Keratinocyte (primary cell): Measurements from ENCODE around the gene AIDA. TPM values are rescaled to one million over a fixed set of nuclear protein-coding genes. Genes with fewer than 3 reads are reported as not detected.
A peak's percentile ranks its signal among the peaks of the same experiment; 100 is the strongest.

Source experiments
- DNase-seq: peaks from one replicate; pipeline ENCODE4 v3.0.0-alpha.2; 2011; ENCODE audit warnings: low read depth, missing footprints, low spot score
- FAIRE-seq: peaks from 2 replicates; lab custom pipeline; 2011; peaks lifted over from hg19 to GRCh38; lab: Jason Lieb, UNC
- H2AFZ ChIP-seq: 2 replicates; pipeline ENCODE4 v1.6.0; 2012; ENCODE audit warnings: low read length, control low read depth, inconsistent platforms; ENCODE audit not compliant: control insufficient read depth
- H3K27ac ChIP-seq: 2 replicates; pipeline ENCODE4 v1.5.1; 2011; ENCODE audit warnings: low read length; ENCODE audit not compliant: control insufficient read depth, insufficient read depth
- H3K27me3 ChIP-seq: 3 replicates; pipeline ENCODE4 v1.6.0; 2011; ENCODE audit warnings: low read length; ENCODE audit not compliant: control insufficient read depth, insufficient read depth; ENCODE audit errors: extremely low read depth
- H3K36me3 ChIP-seq, 2 experiments: 2 replicates in 1 of 2; 3 replicates in 1 of 2; pipeline ENCODE4 v1.5.1; 2011; ENCODE audit warnings: low read length in 2 of 2, mild to moderate bottlenecking in 1 of 2; ENCODE audit not compliant: control insufficient read depth in 2 of 2, insufficient read depth in 2 of 2; ENCODE audit errors: extremely low read depth in 1 of 2
- H3K4me1 ChIP-seq: 3 replicates; pipeline ENCODE4 v1.5.1; 2011; ENCODE audit warnings: low read length; ENCODE audit not compliant: control insufficient read depth, insufficient read depth; ENCODE audit errors: extremely low read depth
- H3K4me2 ChIP-seq: 3 replicates; pipeline ENCODE4 v1.6.0; 2011; ENCODE audit warnings: low read depth, low read length; ENCODE audit not compliant: control insufficient read depth, insufficient read depth; ENCODE audit errors: extremely low read depth
- H3K4me3 ChIP-seq, 3 experiments: fragments of 200-600 bp in 1 of 3; sonication (generic) in 1 of 3; 2 replicates in 2 of 3; 3 replicates in 1 of 3; pipeline ENCODE4 v1.5.1; 2011 to 2016; ENCODE audit warnings: low read length in 3 of 3, mild to moderate bottlenecking in 3 of 3, control low read depth in 2 of 3, inconsistent platforms in 1 of 3, low read depth in 1 of 3, mixed read lengths in 1 of 3, mixed run types in 1 of 3, moderate library complexity in 1 of 3; ENCODE audit not compliant: control insufficient read depth in 2 of 3, insufficient read depth in 2 of 3; ENCODE audit errors: extremely low read depth in 1 of 3
- H3K79me2 ChIP-seq: 2 replicates; pipeline ENCODE4 v1.6.0; 2012; ENCODE audit warnings: low read length; ENCODE audit not compliant: control insufficient read depth, insufficient read depth
- H3K9ac ChIP-seq: 3 replicates; pipeline ENCODE4 v1.6.0; 2011; ENCODE audit warnings: low read length; ENCODE audit not compliant: control insufficient read depth, insufficient read depth; ENCODE audit errors: extremely low read depth
- H3K9me1 ChIP-seq: 3 replicates; pipeline ENCODE4 v1.6.0; 2011; ENCODE audit warnings: low read length; ENCODE audit not compliant: control insufficient read depth, insufficient read depth; ENCODE audit errors: extremely low read depth
- H3K9me3 ChIP-seq: 2 replicates; pipeline ENCODE4 v1.5.1; 2012; ENCODE audit warnings: low read depth, low read length; ENCODE audit not compliant: control insufficient read depth
- H4K20me1 ChIP-seq: 3 replicates; pipeline ENCODE4 v1.6.0; 2011; ENCODE audit warnings: low read length; ENCODE audit not compliant: control insufficient read depth, insufficient read depth; ENCODE audit errors: extremely low read depth
- CTCF ChIP-seq, 3 experiments: IDR thresholded peaks in 1 of 3; conservative IDR thresholded peaks in 1 of 3; optimal IDR thresholded peaks in 1 of 3; 2 replicates in 2 of 3; 3 replicates in 1 of 3; pipeline versions ENCODE3 to v1.5.1; 2011; ENCODE audit warnings: low read length in 3 of 3, mild to moderate bottlenecking in 3 of 3, moderate library complexity in 2 of 3, control low read depth in 1 of 3, inconsistent platforms in 1 of 3; ENCODE audit not compliant: insufficient read depth in 2 of 3; ENCODE audit errors: extremely low read depth in 1 of 3
- EZH2 ChIP-seq: IDR thresholded peaks from one replicate; pipeline ENCODE4 v1.6.1; 2012; ENCODE audit warnings: inconsistent platforms, mild to moderate bottlenecking, low read length, moderate library complexity
- dilution Hi-C: fragments of 300-500 bp; cut with MboI; formaldehyde crosslinking; loops from one replicate; pipeline ENCODE4 v1.7.0; 2020; ENCODE audit warnings: low sequenced_read_pairs; ENCODE audit not compliant: extremely low pct_ligation_motif_present
- polyA plus RNA-seq, 5 experiments: library from polyadenylated mRNA; depleted of rRNA in 3 of 5; stranded (reverse) in 3 of 5; stranded (forward) in 1 of 5; unstranded in 1 of 5; fragments of >200 nt; gene quantifications; 1 replicate in 1 of 5; 2 replicates in 3 of 5; 3 replicates in 1 of 5; pipeline versions ENCODE4 v1.2.1 to v1.2.3, GENCODE V29; 2011 to 2012; ENCODE audit warnings: missing spikeins in 2 of 5, low read depth in 1 of 5, low replicate concordance in 1 of 5

Gene AIDA
- polyA plus RNA-seq, 1 donor (not counting 4 experiments of a cell fraction or from before 2014, with no cell fraction given), result 86.8 TPM

- FAIRE-seq, result no peak
- peaks cover 8% of the 10 kb centered on the region for H3K4me1 ChIP-seq
Measured at GRCh38 chr1:222620566-222620965, 91.7 kb downstream of the AIDA start.

DNA sequence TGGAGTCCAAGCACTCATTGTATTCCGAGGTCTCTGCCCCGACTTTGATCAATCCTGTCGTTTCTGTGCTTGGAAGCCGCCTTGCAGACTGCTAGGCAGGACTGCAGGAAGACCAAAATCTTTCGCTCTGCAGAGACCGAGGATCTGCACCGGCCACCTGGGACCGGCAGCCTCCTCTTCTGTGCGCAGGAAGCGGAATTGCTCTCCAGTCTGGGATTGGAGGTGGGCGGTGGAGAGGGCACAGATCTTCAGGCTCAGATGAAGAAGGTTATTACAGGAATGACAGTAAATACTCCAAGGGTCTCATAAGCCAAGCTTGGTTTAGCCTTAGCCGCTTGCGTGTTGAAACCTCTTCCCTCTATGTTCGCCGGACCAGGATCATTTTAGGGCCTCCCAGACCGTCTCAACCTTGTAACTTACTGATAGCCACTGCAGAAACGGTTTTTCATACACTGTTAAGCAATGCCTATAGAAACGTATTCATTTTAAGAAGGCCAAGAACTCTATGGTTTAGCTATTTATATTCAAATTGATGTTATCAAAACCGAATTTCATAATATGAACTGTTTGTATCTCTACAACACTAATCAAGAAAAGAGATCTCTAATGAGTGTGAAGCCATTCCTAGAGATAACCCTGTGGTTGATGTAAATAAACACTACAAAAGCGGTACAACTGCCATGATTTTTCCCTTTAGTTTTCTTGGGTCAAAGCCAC lies 93.3 kb downstream of the AIDA start:
- dilution Hi-C loops, result no loop called here
- H3K27ac ChIP-seq, result no peak overlapping the region
- peaks cover 10% of the 10 kb centered on the region for H3K79me2 ChIP-seq
- peaks cover 0 to 3% of the 10 kb centered on the region in 2 experiments for H3K36me3 ChIP-seq
- DNase-seq, result no peak
- H3K4me2 ChIP-seq, result peak overlapping the region; percentile 89
- peak overlapping the region; percentile 78 for H3K9ac ChIP-seq
- H3K9me3 ChIP-seq, result no peaks in the 10 kb centered on the region
- no peaks in the 10 kb centered on the region for H4K20me1 ChIP-seq
- no peak for FAIRE-seq
- H3K4me3 ChIP-seq, result peak overlapping the region; percentile 68 to 76 (median 70)
- TF ChIP-seq CTCF (optimal IDR thresholded peaks at IDR 0.05 in 1 of 3, IDR thresholded peaks at IDR 0.05 in 1 of 3, conservative IDR thresholded peaks at IDR 0.05 in 1 of 3; ENCODE audit: extremely low read depth in 1 of 3, insufficient read depth in 2 of 3, low read length in 3 of 3), result no peak
- H3K4me1 ChIP-seq, result peaks cover 8% of the 10 kb centered on the region
- no peaks in the 10 kb centered on the region for H3K27me3 ChIP-seq
- H2AFZ ChIP-seq, result peak overlapping the region; percentile 89
- no peaks in the 10 kb centered on the region for H3K9me1 ChIP-seq

More at GRCh38 chr1:222620566-222620965, 91.7 kb downstream of the AIDA start:
- H3K9ac ChIP-seq, result no peak overlapping the region
- no peak overlapping the region for H2AFZ ChIP-seq
- H3K9me3 ChIP-seq, result no peaks in the 10 kb centered on the region
- H3K27me3 ChIP-seq, result no peaks in the 10 kb centered on the region
- no peaks in the 10 kb centered on the region for H4K20me1 ChIP-seq
- dilution Hi-C loops, result no loop called here
- H3K4me2 ChIP-seq, result no peak overlapping the region
- H3K9me1 ChIP-seq, result no peaks in the 10 kb centered on the region
- peaks cover 10% of the 10 kb centered on the region for H3K79me2 ChIP-seq
- H3K36me3 ChIP-seq, result peaks cover 0 to 3% of the 10 kb centered on the region in 2 experiments
- no peak overlapping the region for H3K27ac ChIP-seq
- DNase-seq, result no peak
- TF ChIP-seq EZH2, result no peak
- no peak for TF ChIP-seq CTCF (optimal IDR thresholded peaks at IDR 0.05 in 1 of 3, IDR thresholded peaks at IDR 0.05 in 1 of 3, conservative IDR thresholded peaks at IDR 0.05 in 1 of 3; ENCODE audit: extremely low read depth in 1 of 3, insufficient read depth in 2 of 3, low read length in 3 of 3)
- H3K4me3 ChIP-seq, result no peak overlapping the region

Other genes with a start within 250 kb of the AIDA start
- gene HHIPL2, start 164.4 kb downstream of the AIDA start, polyA plus RNA-seq, result 0.05 to 0.16 TPM (median 0.05 TPM) in 3 replicates
- 2.8 to 7.2 TPM (median 6.0 TPM) in 3 replicates for gene TAF1A, start 122.6 kb downstream of the AIDA start, polyA plus RNA-seq
- 19.9 to 29.4 TPM (median 26.9 TPM) in 3 replicates for gene MIA3, start 94.4 kb downstream of the AIDA start, polyA plus RNA-seq
- gene BROX, start 73 bp upstream of the AIDA start, polyA plus RNA-seq, result 5.0 to 9.6 TPM (median 6.4 TPM) in 3 replicates
- not detected in 3 replicates for gene FAM177B, start 24.7 kb upstream of the AIDA start, polyA plus RNA-seq
- 1.0 to 1.9 TPM (median 1.3 TPM) in 3 replicates for gene DISP1, start 102.5 kb upstream of the AIDA start, polyA plus RNA-seq